BJ (cell line): ENCODE data around the gene DEPDC5. TPM values are rescaled to one million over a fixed set of nuclear protein-coding genes. Genes with fewer than 3 reads are reported as not detected.
A peak's percentile ranks its signal among the peaks of the same experiment; 100 is the strongest.

Experiments used
- CTCF ChIA-PET: fragments of 350-600 bp; formaldehyde crosslinking; extraction: SDS; loops from one replicate; lab custom pipeline; 2021; ENCODE audit warnings: antibody characterized with exemption, inconsistent platforms; lab: Yijun Ruan, JAX
- POLR2A ChIA-PET: fragments of 300-600 bp; sonication (Branson Sonifier 250); formaldehyde crosslinking; extraction: SDS; loops from one replicate; lab custom pipeline; 2021; ENCODE audit warnings: antibody characterized with exemption; lab: Charles Lee
- DNase-seq: peaks from one replicate; pipeline ENCODE4 v3.0.0-alpha.2; 2011; ENCODE audit warnings: low read depth
- H3K27me3 ChIP-seq: 2 replicates; pipeline ENCODE4 v1.6.0; 2011; ENCODE audit warnings: low read length; ENCODE audit not compliant: control insufficient read depth, insufficient read depth
- H3K36me3 ChIP-seq: 2 replicates; pipeline ENCODE4 v1.5.1; 2011; ENCODE audit warnings: low read length; ENCODE audit not compliant: control insufficient read depth, insufficient read depth
- H3K4me3 ChIP-seq: 2 replicates; pipeline ENCODE4 v1.5.1; 2011; ENCODE audit warnings: low read depth, mild to moderate bottlenecking, control low read depth, low read length
- CTCF ChIP-seq: IDR thresholded peaks from 2 replicates; pipeline ENCODE4 v1.5.1; 2011; ENCODE audit warnings: low read depth, mild to moderate bottlenecking, control low read depth, inconsistent platforms, low read length, moderate library complexity; ENCODE audit not compliant: insufficient read depth
- polyA plus RNA-seq: library from polyadenylated mRNA; depleted of rRNA; stranded (reverse); fragments of >200 nt; gene quantifications from 2 replicates; pipeline ENCODE4 v1.2.3, GENCODE V29; 2011

The DEPDC5 gene
- polyA plus RNA-seq, 1 experiment, result 6.8 TPM

- Histone ChIP-seq H3K27me3 (no peaks in the 10 kb centered on the region), H3K4me3 (peak overlapping the region; percentile 87), H3K36me3 (peaks cover 2% of the 10 kb centered on the region)
- TF ChIP-seq CTCF, result no peak
- CTCF ChIA-PET, result no interaction called here
- DNase-seq, result no peak
- POLR2A ChIA-PET, result no interaction called here
Measured at GRCh38 chr22:31945971-31946680, 192.3 kb downstream of the DEPDC5 start.

- Histone ChIP-seq H3K36me3 (peaks cover 2% of the 10 kb centered on the region), H3K4me3 (no peak overlapping the region), H3K27me3 (no peaks in the 10 kb centered on the region)
- ChIA-PET CTCF (interaction anchor here (1.4 kb wide), 1 partner anchor 24 kb away, joined by 3 read pairs; no protein-coding TSS in a partner anchor), POLR2A (no interaction called here)
- TF ChIP-seq CTCF, result 0 out of 2 replicates have a peak, but pooled peaks have one; percentile 26
- no peak for DNase-seq
Measured at GRCh38 chr22:31947296-31947695, 193.5 kb downstream of the DEPDC5 start.

GRCh38 chr22:31948002-31948401 lies 194.2 kb downstream of the DEPDC5 start:
- ChIA-PET CTCF (interaction anchor here (0.6 to 1.7 kb wide), 5 partner anchors 9 to 287 kb away, joined by 3 to 5 read pairs (median 4); partner anchors contain the start of gene PISD), POLR2A (no interaction called here)
- H3K4me3 ChIP-seq, result no peak overlapping the region
- no peak for TF ChIP-seq CTCF
- peaks cover 2% of the 10 kb centered on the region for H3K36me3 ChIP-seq
- DNase-seq, result no peak
- H3K27me3 ChIP-seq, result no peaks in the 10 kb centered on the region

- ChIA-PET CTCF (interaction anchor here (0.5 to 1.8 kb wide), 5 partner anchors 14 to 426 kb away, joined by 3 to 6 read pairs (median 3); no protein-coding TSS in a partner anchor), POLR2A (no interaction called here)
- Histone ChIP-seq H3K36me3 (peaks cover 2% of the 10 kb centered on the region), H3K27me3 (no peaks in the 10 kb centered on the region), H3K4me3 (no peak overlapping the region)
- no peak for DNase-seq
- TF ChIP-seq CTCF, result no peak
Measured at GRCh38 chr22:31950226-31950625, 196.4 kb downstream of the DEPDC5 start.

- Histone ChIP-seq H3K4me3 (no peak overlapping the region), H3K36me3 (peaks cover 4% of the 10 kb centered on the region), H3K27me3 (no peaks in the 10 kb centered on the region)
- no peak for DNase-seq
- ChIA-PET POLR2A (interaction anchor here (0.5 kb wide), 1 partner anchor 22 kb away, joined by 3 read pairs; no protein-coding TSS in a partner anchor), CTCF (interaction anchor here (1.8 kb wide), 1 partner anchor 286 kb away, joined by 6 read pairs; no protein-coding TSS in a partner anchor)
- no peak for TF ChIP-seq CTCF
Measured at GRCh38 chr22:31951194-31952093, 197.6 kb downstream of the DEPDC5 start.
